OCI-LY7 (cell line): Measurements from ENCODE around the gene CCDC12.

Source experiments
- EZH2phosphoT487 ChIP-seq: fragments of 200-600 bp; sonication (generic); IDR thresholded peaks from 2 replicates; pipeline ENCODE4 v1.6.1; 2018; ENCODE audit warnings: low read depth, borderline replicate concordance, mild to moderate bottlenecking, mixed run types, antibody characterized with exemption, low read length, moderate library complexity, mixed read lengths
- TF ChIP-seq, protein P1 (sequence below): fragments of 200-600 bp; sonication (generic); conservative IDR thresholded peaks from 2 replicates; pipeline ENCODE4 v1.5.1; 2014; ENCODE audit warnings: mild to moderate bottlenecking, antibody characterized with exemption, low read length, moderate library complexity, mixed read lengths

DNA sequence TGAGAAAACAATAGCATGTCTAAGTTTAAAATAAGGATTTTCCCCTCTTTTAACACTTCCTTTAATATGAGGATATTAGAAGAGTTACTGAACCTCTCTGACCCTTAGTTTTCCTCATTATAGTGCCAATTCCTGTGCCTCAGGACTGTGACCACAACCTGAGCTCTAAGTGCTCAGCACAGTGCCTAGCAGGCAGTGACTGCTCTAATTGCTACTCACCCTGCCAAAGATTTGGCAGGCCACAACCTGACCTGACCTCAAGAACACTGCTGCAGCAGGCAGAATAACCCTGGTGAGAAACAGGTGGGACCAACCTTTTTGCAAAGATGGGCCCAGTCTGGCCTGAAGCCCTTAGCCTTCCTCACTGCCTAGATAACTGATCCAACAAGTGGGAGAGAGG lies 38.6 kb upstream of the CCDC12 start:
- TF ChIP-seq, protein P1, sequence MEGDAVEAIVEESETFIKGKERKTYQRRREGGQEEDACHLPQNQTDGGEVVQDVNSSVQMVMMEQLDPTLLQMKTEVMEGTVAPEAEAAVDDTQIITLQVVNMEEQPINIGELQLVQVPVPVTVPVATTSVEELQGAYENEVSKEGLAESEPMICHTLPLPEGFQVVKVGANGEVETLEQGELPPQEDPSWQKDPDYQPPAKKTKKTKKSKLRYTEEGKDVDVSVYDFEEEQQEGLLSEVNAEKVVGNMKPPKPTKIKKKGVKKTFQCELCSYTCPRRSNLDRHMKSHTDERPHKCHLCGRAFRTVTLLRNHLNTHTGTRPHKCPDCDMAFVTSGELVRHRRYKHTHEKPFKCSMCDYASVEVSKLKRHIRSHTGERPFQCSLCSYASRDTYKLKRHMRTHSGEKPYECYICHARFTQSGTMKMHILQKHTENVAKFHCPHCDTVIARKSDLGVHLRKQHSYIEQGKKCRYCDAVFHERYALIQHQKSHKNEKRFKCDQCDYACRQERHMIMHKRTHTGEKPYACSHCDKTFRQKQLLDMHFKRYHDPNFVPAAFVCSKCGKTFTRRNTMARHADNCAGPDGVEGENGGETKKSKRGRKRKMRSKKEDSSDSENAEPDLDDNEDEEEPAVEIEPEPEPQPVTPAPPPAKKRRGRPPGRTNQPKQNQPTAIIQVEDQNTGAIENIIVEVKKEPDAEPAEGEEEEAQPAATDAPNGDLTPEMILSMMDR, result no peak
- no peak for TF ChIP-seq EZH2phosphoT487
